Mesenchymal stem cell (in vitro differentiated cells and primary cell): ENCODE measurements around the gene NUDC. TPM values are rescaled to one million over a fixed set of nuclear protein-coding genes. Genes with fewer than 3 reads are reported as not detected.
A peak's percentile ranks its signal among the peaks of the same experiment; 100 is the strongest.
"Not testable (repeated sequence)": the region's sequence is repeated elsewhere in the genome, so short reads cannot be mapped to it uniquely, and the experiment has no call there.

Experiments used
- DNase-seq: peaks from one replicate; pipeline ENCODE4 v3.0.0-alpha.2; 2013
- H2AFZ ChIP-seq: one replicate; pipeline ENCODE4 v1.6.1; 2013; ENCODE audit warnings: low read depth, mild to moderate bottlenecking, control low read depth, inconsistent platforms, low read length, moderate library complexity
- H2AK5ac ChIP-seq: 2 replicates; pipeline ENCODE4 v1.6.1; 2013; ENCODE audit warnings: low read length, moderate library complexity, mild to moderate bottlenecking, inconsistent platforms; ENCODE audit not compliant: severe bottlenecking
- H2BK120ac ChIP-seq: one replicate; pipeline ENCODE4 v1.6.1; 2013; ENCODE audit warnings: low read depth, mild to moderate bottlenecking, inconsistent platforms, low read length, moderate library complexity
- H2BK12ac ChIP-seq, 2 experiments: one replicate each; pipeline ENCODE4 v1.6.1; 2013; ENCODE audit warnings: inconsistent platforms in 2 of 2, low read length in 2 of 2, mild to moderate bottlenecking in 2 of 2, moderate library complexity in 2 of 2, control low read depth in 1 of 2
- H2BK15ac ChIP-seq: one replicate; pipeline ENCODE4 v1.6.1; 2013; ENCODE audit warnings: mild to moderate bottlenecking, low read depth, inconsistent platforms; ENCODE audit not compliant: poor library complexity, severe bottlenecking
- H2BK5ac ChIP-seq: 2 replicates; pipeline ENCODE4 v1.6.1; 2013; ENCODE audit warnings: low read depth, mild to moderate bottlenecking, low read length, control low read depth, inconsistent platforms; ENCODE audit not compliant: poor library complexity, severe bottlenecking
- H3K14ac ChIP-seq, 2 experiments: one replicate each; pipeline ENCODE4 v1.6.1; 2013; ENCODE audit warnings: inconsistent platforms in 2 of 2, low read length in 2 of 2, control low read depth in 1 of 2, mild to moderate bottlenecking in 1 of 2, moderate library complexity in 1 of 2
- H3K18ac ChIP-seq, 2 experiments: one replicate each; pipeline ENCODE4 v1.6.1; 2013; ENCODE audit warnings: inconsistent platforms in 2 of 2, low read length in 2 of 2, control low read depth in 1 of 2, low read depth in 1 of 2, mild to moderate bottlenecking in 1 of 2
- H3K23ac ChIP-seq, 2 experiments: one replicate each; pipeline ENCODE4 v1.6.1; 2013; ENCODE audit warnings: inconsistent platforms in 2 of 2, low read length in 2 of 2, mild to moderate bottlenecking in 2 of 2, moderate library complexity in 2 of 2, control low read depth in 1 of 2
- H3K27ac ChIP-seq: 2 replicates; pipeline ENCODE4 v1.5.1; 2013; ENCODE audit warnings: mild to moderate bottlenecking, moderate library complexity, low read length, control low read depth, inconsistent platforms; ENCODE audit not compliant: poor library complexity, severe bottlenecking
- H3K27me3 ChIP-seq, 2 experiments: 2 replicates each; pipeline versions ENCODE4 v1.6.1 to v1.7.0; 2013; ENCODE audit warnings: low read length in 2 of 2, mild to moderate bottlenecking in 2 of 2, moderate library complexity in 2 of 2, control low read depth in 1 of 2, inconsistent platforms in 1 of 2; ENCODE audit not compliant: control insufficient read depth in 1 of 2, insufficient read depth in 1 of 2
- H3K36me3 ChIP-seq, 2 experiments: 2 replicates each; pipeline versions ENCODE4 v1.6.1 to v1.7.0; 2013; ENCODE audit warnings: low read length in 2 of 2, control low read depth in 1 of 2, inconsistent platforms in 1 of 2, low read depth in 1 of 2, mild to moderate bottlenecking in 1 of 2; ENCODE audit not compliant: insufficient read depth in 2 of 2, control insufficient read depth in 1 of 2
- H3K4ac ChIP-seq, 2 experiments: one replicate each; pipeline ENCODE4 v1.6.1; 2013; ENCODE audit warnings: inconsistent platforms in 2 of 2, low read length in 2 of 2, mild to moderate bottlenecking in 2 of 2, moderate library complexity in 2 of 2, control low read depth in 1 of 2, low read depth in 1 of 2
- H3K4me1 ChIP-seq: 2 replicates; pipeline ENCODE4 v1.6.1; 2013; ENCODE audit warnings: low read depth, low read length, control low read depth; ENCODE audit not compliant: control insufficient read depth, insufficient read depth
- H3K4me2 ChIP-seq: 2 replicates; pipeline ENCODE4 v1.6.1; 2013; ENCODE audit warnings: low read length, mild to moderate bottlenecking, inconsistent platforms; ENCODE audit not compliant: poor library complexity, severe bottlenecking
- H3K4me3 ChIP-seq, 2 experiments: 2 replicates each; pipeline versions ENCODE4 v1.5.1 to v1.7.0; 2013; ENCODE audit warnings: low read length in 2 of 2, mild to moderate bottlenecking in 2 of 2, control low read depth in 1 of 2, low read depth in 1 of 2; ENCODE audit not compliant: insufficient read depth in 1 of 2
- H3K79me1 ChIP-seq: replicated peaks from 2 replicates; pipeline ENCODE4 v1.6.1; 2013; ENCODE audit warnings: mild to moderate bottlenecking, control low read depth, low read length, inconsistent platforms; ENCODE audit not compliant: poor library complexity, severe bottlenecking
- H3K9ac ChIP-seq: 2 replicates; pipeline ENCODE4 v1.7.0; 2013; ENCODE audit warnings: mild to moderate bottlenecking, low read length, moderate library complexity
- H3K9me3 ChIP-seq: 2 replicates; pipeline ENCODE4 v1.7.0; 2013; ENCODE audit warnings: mild to moderate bottlenecking, low read length; ENCODE audit not compliant: control insufficient read depth
- H4K8ac ChIP-seq: one replicate; pipeline ENCODE4 v1.6.1; 2013; ENCODE audit warnings: inconsistent platforms, mild to moderate bottlenecking, low read length, moderate library complexity
- H4K91ac ChIP-seq: one replicate; pipeline ENCODE4 v1.6.1; 2013; ENCODE audit warnings: mild to moderate bottlenecking, low read length, inconsistent platforms
- WGBS: methylation state at CpG from one replicate; pipeline ENCODE4 v1.1.7; 2013; ENCODE audit warnings: mixed read lengths; 5-methylcytosine and 5-hydroxymethylcytosine counted together
- polyA plus RNA-seq, 2 experiments: library from polyadenylated mRNA; stranded (reverse); fragments of 200-250 nt; gene quantifications; one replicate each; pipeline ENCODE4 v1.2.3, GENCODE V29; 2013

Gene NUDC
- polyA plus RNA-seq (2013, experiment 1 of 2): 63.1 TPM
- 62.9 TPM for polyA plus RNA-seq (2013, experiment 2 of 2)

DNA sequence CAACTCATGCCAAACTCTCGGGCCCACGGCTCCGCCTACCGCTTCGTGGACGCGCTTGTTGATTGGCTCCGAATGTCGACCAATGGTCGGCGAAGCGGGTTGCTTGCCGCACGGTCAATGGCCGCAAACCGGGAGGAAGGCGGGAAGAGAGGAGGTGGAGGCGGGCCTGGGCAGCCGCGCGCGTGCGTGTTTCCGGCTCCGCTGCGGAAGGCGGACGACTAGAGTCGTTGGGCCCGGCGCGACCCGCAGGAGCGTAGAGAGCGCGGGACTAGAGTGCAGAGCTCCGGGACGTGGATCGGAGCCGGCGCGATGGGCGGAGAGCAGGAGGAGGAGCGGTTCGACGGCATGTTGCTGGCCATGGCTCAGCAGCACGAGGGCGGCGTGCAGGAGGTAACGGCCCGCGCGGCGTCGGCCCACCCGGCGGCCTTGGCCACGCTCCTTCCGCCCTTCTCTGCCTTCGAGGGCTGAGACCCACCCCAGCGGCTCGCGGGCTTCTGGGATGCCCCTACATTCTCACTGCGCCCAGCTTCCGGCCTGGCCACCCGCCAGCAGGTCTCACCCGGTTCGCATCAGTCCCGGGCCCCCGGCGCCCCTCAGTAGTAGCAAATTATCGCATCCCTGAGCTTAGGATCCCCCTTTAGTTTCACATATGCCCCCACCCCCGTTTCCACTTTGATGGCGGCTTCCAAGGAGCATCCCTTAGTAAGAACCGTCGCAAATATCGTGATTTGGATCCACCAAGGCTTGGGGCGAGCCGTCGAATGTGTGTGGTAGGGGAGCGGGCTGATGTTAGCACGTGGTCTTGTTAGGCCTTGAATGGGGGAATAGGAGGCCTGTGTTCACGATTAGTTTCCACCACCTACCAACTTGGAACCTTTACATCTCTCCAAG, at the start of gene NUDC:
Gene NUDC (plus strand): TSS at position 204 of the 891 bp plus-strand sequence. CDS start 106 bp downstream, at position 310.
- H3K79me1 ChIP-seq: peaks cover 3% of the 10 kb centered on the region
- peak within 1 kb of the TSS; percentile 80 for H3K4me2 ChIP-seq
- H3K23ac ChIP-seq: no peak within 1 kb of the TSS
- peak; percentile 98 for DNase-seq
- H3K27me3 ChIP-seq: no peaks in the 10 kb centered on the region
- H2BK15ac ChIP-seq: no peak within 1 kb of the TSS
- H3K14ac ChIP-seq: peak within 1 kb of the TSS in 1 of 2 experiments; percentile 82
- H3K27ac ChIP-seq: peak within 1 kb of the TSS; percentile 48
- no peak within 1 kb of the TSS for H2BK5ac ChIP-seq
- H2BK120ac ChIP-seq: no peak within 1 kb of the TSS
- no peaks in the 10 kb centered on the region for H3K9me3 ChIP-seq
- peak within 1 kb of the TSS; percentile 90 for H4K91ac ChIP-seq
- no peak within 1 kb of the TSS for H2AK5ac ChIP-seq
- peak within 1 kb of the TSS; percentile 94 for H2AFZ ChIP-seq
- H4K8ac ChIP-seq: peak within 1 kb of the TSS; percentile 88
- peaks cover 4% of the 10 kb centered on the region for H3K4me1 ChIP-seq
- H3K4me3 ChIP-seq: peak within 1 kb of the TSS; percentile 81 to 93
- H3K18ac ChIP-seq: peak within 1 kb of the TSS; percentile 85 to 92
- H3K36me3 ChIP-seq: peaks cover 13 to 22% of the 10 kb centered on the region in 2 experiments
- H2BK12ac ChIP-seq: peak within 1 kb of the TSS in 1 of 2 experiments; percentile 67
- 1% methylated on average over 75 of the region's 83 CpGs for WGBS
- peak within 1 kb of the TSS; percentile 96 for H3K9ac ChIP-seq
- H3K4ac ChIP-seq: peak within 1 kb of the TSS; percentile 30 to 32

DNA sequence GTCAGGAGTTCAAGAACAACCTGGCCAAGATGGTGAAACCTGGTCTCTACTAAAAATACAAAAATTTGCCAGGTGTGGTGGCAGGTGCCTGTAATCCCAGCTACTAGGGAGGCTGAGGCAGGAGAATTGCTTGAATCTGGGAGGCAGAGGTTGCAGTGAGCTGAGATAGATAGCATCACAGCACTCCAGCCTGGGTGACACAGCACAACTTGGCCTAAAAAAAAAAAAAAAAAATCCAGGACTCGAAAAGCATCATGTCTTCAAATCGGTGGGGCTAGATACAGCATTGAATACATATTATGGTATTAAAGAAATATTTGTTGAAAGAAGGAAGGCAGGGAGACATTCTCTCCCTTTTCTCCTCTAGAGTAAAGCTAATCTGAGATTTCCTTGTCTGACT, 48.4 kb upstream of the NUDC start:
- H4K91ac ChIP-seq, H2AK5ac ChIP-seq, H3K4me1 ChIP-seq, H3K23ac ChIP-seq, H2BK12ac ChIP-seq, H3K4me3 ChIP-seq, H3K18ac ChIP-seq, H3K27me3 ChIP-seq, H3K9me3 ChIP-seq, H3K27ac ChIP-seq, H3K4ac ChIP-seq, DNase-seq, H2AFZ ChIP-seq, H2BK15ac ChIP-seq, H2BK5ac ChIP-seq, H3K4me2 ChIP-seq, H2BK120ac ChIP-seq, H4K8ac ChIP-seq, H3K14ac ChIP-seq, H3K9ac ChIP-seq: not testable (repeated sequence)
- 100% methylated on average over 2 of the region's 2 CpGs for WGBS
- H3K79me1 ChIP-seq: peaks cover 11% of the 10 kb centered on the region
- peaks cover 8 to 25% of the 10 kb centered on the region in 2 experiments for H3K36me3 ChIP-seq

DNA sequence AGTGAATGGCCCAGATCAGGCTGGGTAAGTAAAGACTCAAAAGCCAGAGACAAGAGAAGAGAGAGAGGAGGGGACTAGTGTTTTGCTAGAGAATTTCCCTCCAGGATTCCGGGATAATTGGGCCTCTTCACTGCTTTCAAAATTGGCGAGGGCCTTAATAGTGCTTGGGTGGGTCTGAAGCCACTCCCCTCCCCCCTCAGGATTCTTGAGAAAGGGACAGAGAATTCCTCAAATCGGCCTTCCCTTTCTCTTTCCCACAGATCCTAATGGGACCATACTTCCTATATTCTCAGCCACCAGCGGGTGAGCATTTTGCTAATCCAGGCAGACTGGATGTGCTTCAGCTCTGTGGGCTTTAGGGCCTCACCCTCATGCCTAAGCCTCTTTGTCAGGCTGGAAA, 46.6 kb upstream of the NUDC start:
- Histone ChIP-seq H3K9ac (no peak overlapping the region), H3K27ac (no peak overlapping the region), H3K23ac (peak overlapping the region in 1 of 2 experiments; percentile 26), H3K4me1 (peaks cover 2% of the 10 kb centered on the region), H3K4me2 (no peak overlapping the region), H2BK15ac (no peak overlapping the region), H2AFZ (no peak overlapping the region), H4K8ac (no peak overlapping the region), H2BK12ac (no peak overlapping the region), H3K36me3 (peaks cover 22 to 41% of the 10 kb centered on the region in 2 experiments), H2BK120ac (no peak overlapping the region), H3K18ac (no peak overlapping the region), H4K91ac (no peak overlapping the region), H3K27me3 (no peaks in the 10 kb centered on the region), H3K4ac (no peak overlapping the region), H2AK5ac (no peak overlapping the region), H3K14ac (no peak overlapping the region), H3K9me3 (no peaks in the 10 kb centered on the region), H2BK5ac (no peak overlapping the region), H3K79me1 (peaks cover 14% of the 10 kb centered on the region), H3K4me3 (no peak overlapping the region)
- 62% methylated on average over 4 of the region's 4 CpGs for WGBS
- no peak for DNase-seq

DNA sequence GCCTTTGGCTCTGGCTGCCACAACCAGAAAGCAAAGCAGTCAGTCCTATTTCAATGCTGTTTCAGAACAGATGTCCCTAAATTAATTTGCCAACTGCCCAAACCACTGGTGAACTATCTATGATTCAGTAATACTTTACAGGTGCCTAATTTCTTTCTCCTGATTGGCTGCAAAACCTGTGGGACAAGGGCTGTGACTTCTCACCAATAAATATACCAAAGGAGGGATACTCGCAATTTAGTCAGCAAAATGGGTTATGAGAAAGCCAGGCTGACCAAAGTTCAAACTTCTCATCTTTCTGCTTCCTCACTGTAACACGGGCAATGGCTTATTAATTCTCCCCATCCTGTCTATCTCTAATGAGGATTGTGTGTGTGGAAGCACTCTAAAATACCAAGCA, 44.2 kb upstream of the NUDC start:
- no peak overlapping the region for H3K4ac ChIP-seq
- H3K27ac ChIP-seq: no peak overlapping the region
- H2AK5ac ChIP-seq: no peak overlapping the region
- H3K4me2 ChIP-seq: no peak overlapping the region
- no peaks in the 10 kb centered on the region for H3K9me3 ChIP-seq
- no peak overlapping the region for H3K14ac ChIP-seq
- no peak overlapping the region for H4K8ac ChIP-seq
- no peak overlapping the region for H2AFZ ChIP-seq
- DNase-seq: no peak
- H2BK15ac ChIP-seq: no peak overlapping the region
- peak overlapping the region; percentile 0 for H3K9ac ChIP-seq
- no peak overlapping the region for H4K91ac ChIP-seq
- H3K4me3 ChIP-seq: no peak overlapping the region
- peaks cover 15% of the 10 kb centered on the region for H3K79me1 ChIP-seq
- no peak overlapping the region for H3K18ac ChIP-seq
- WGBS: 100% methylated on average over 1 of the region's 2 CpGs
- no peak overlapping the region for H3K23ac ChIP-seq
- H3K27me3 ChIP-seq: no peaks in the 10 kb centered on the region
- peaks cover 1% of the 10 kb centered on the region for H3K4me1 ChIP-seq
- no peak overlapping the region for H2BK120ac ChIP-seq
- H2BK5ac ChIP-seq: no peak overlapping the region
- H2BK12ac ChIP-seq: no peak overlapping the region
- H3K36me3 ChIP-seq: peaks cover 36 to 63% of the 10 kb centered on the region in 2 experiments
